GM10266 (cell line): ENCODE data around the gene SLC24A4.

Source experiments
- DNase-seq: peaks from one replicate; pipeline ENCODE4 v3.0.0; 2012; ENCODE audit errors: extremely low spot score
- CTCF ChIP-seq: IDR thresholded peaks from 2 replicates; pipeline ENCODE4 v1.5.1; 2012; ENCODE audit warnings: mild to moderate bottlenecking, low read depth; ENCODE audit not compliant: control insufficient read depth, insufficient read depth; ENCODE audit errors: missing control alignments

SLC24A4 gene

DNA sequence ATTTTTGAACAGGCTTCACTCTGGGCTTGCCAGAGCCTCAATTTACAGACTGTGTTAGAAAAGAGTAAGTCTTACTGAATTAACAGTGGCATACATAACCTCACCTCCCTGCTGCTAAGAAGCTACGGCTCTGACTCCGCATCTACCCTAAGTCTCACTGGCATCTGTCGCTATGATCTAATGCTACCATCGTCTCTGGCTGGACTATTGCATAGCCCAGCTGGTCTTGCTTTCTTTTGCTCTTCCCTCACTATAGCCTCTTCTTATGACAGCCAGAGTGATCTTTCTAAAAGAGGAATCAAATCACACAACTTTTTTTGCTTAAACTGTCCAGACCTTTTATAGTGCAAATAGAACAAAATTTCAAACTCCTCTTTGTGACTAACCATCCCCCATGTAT lies 81.1 kb downstream of the SLC24A4 start:
- TF ChIP-seq CTCF = no peak
- no peak for DNase-seq

GRCh38 chr14:92404421-92404820 lies 81.5 kb downstream of the SLC24A4 start:
- TF ChIP-seq CTCF = no peak
- DNase-seq = no peak

DNA sequence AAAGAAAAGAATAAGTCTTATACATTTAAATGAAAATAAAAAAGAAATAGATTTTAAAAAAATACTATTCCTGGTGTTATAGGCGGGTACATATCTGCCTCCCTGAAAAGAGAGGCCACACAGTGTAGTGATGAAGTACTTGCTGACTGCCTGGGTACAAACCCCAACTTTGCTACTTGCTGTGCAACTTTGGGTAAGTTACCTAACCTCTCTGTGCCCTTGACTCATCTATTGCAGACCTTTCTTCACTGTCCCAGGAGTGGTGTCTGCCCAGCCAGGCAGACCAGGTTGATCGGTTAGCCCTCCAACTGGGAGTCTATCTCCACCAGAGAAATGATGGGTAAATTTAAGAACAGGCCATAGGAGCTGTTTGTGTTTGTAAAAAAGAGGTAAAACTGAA lies 82.0 kb downstream of the SLC24A4 start:
- DNase-seq = no peak
- no peak for TF ChIP-seq CTCF

GRCh38 chr14:92407410-92407809 lies 84.4 kb downstream of the SLC24A4 start:
- TF ChIP-seq CTCF = no peak
- DNase-seq = no peak

DNA sequence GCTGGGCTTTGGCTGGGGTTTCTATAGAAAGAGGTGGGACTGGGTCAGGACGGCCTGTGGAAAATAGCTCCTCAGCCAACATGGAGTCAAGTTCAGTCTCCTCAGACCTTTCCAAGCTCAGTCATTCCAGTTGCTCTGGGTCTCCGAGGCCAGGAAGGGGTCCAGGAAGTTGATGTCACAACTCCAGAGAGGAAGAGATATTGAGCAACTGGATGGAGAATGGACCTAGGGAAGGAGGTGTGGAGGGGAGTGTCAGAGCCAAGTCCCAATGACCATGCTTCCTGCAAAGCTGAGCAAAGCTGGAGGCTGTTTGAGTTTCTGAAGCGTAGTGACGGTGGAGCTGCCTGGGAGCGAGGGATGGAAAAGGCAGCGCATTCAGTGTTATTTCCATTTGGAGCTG lies 86.1 kb downstream of the SLC24A4 start:
- DNase-seq = no peak
- no peak for TF ChIP-seq CTCF

GRCh38 chr14:92411135-92411534 lies 88.2 kb downstream of the SLC24A4 start:
- no peak for DNase-seq
- no peak for TF ChIP-seq CTCF

GRCh38 chr14:92411941-92412340 lies 89.0 kb downstream of the SLC24A4 start:
- no peak for TF ChIP-seq CTCF
- DNase-seq = no peak
